ENCODE results near the gene ANKFN1. TPM values are rescaled to one million over a fixed set of nuclear protein-coding genes. Genes with fewer than 3 reads are reported as not detected.

Gene ANKFN1
- total RNA-seq, 1 experiment from 2014 or later = not detected

GRCh38 chr17:56176091-56176490, 22.8 kb downstream of the ANKFN1 start:
- no peak overlapping the region for H3K9ac ChIP-seq (ENCODE audit: extremely low read depth, insufficient read length, low read length)
- Mint-ChIP-seq H3K4me1 (peaks cover 11 to 23% of the 10 kb centered on the region in 2 experiments), H3K27me3 (ENCODE audit: low read depth) (no peaks in the 10 kb centered on the region), H3K36me3 (ENCODE audit: insufficient read depth in 1 of 3, low read depth in 3 of 3) (no peaks in the 10 kb centered on the region), H3K4me3 (no peak overlapping the region), H3K27ac (peak overlapping the region in 1 of 3 experiments; percentile 40; a peak in 1 of 7 replicates), H3K9me3 (no peaks in the 10 kb centered on the region)
- H3K27ac ChIP-seq (ENCODE audit: insufficient read length, low read depth, low read length) = no peak overlapping the region
- no peak overlapping the region for H3K23ac ChIP-seq (ENCODE audit: insufficient read length, low read depth, low read length)
- no peak overlapping the region for H2AFZ ChIP-seq (ENCODE audit: low read length)
- H3T11ph ChIP-seq (ENCODE audit: low read length) = no peak overlapping the region
- no peaks in the 10 kb centered on the region; the same call in 1 of the 2 replicates for H3K4me1 ChIP-seq (ENCODE audit: insufficient read depth, low read length)
- H4K20me1 ChIP-seq (ENCODE audit: control insufficient read depth, insufficient read depth, insufficient read length) = no peaks in the 10 kb centered on the region
- no peaks in the 10 kb centered on the region for H3K9me3 ChIP-seq (ENCODE audit: control insufficient read depth, low read depth, low read length)
- no peak for DNase-seq
- no peak overlapping the region for H2BK12ac ChIP-seq (ENCODE audit: insufficient read length, low read depth, low read length)
- H2BK20ac ChIP-seq (ENCODE audit: low read depth, low read length, poor library complexity, severe bottlenecking) = no peak overlapping the region
- H2BK5ac ChIP-seq (ENCODE audit: insufficient read length, low read length) = no peak overlapping the region
- H3K56ac ChIP-seq (ENCODE audit: insufficient read length, low read depth, low read length) = no peak overlapping the region
- H3K4ac ChIP-seq (ENCODE audit: low read depth, low read length) = no peak overlapping the region
- no peak overlapping the region for H2BK15ac ChIP-seq (ENCODE audit: low read depth, low read length)
- no peaks in the 10 kb centered on the region for H3K23me2 ChIP-seq (ENCODE audit: insufficient read length, low read depth, low read length, poor library complexity, severe bottlenecking)
- H3K27me3 ChIP-seq (ENCODE audit: insufficient read depth, low read length) = no peaks in the 10 kb centered on the region
- no peak overlapping the region for H2AK5ac ChIP-seq (ENCODE audit: insufficient read length, low read length)
- H3K4me2 ChIP-seq (ENCODE audit: insufficient read depth, insufficient read length, low read length) = no peak overlapping the region
- H4K91ac ChIP-seq (ENCODE audit: insufficient read length, low read depth, low read length) = no peak overlapping the region
- no peak overlapping the region for H4K8ac ChIP-seq (replicated peaks; ENCODE audit: insufficient read length, low read depth, low read length)
- no peak overlapping the region for H2BK120ac ChIP-seq (ENCODE audit: low read depth, low read length, poor library complexity, severe bottlenecking)
- no peaks in the 10 kb centered on the region for H3K79me2 ChIP-seq (ENCODE audit: insufficient read depth, low read length)
- no CpG with 5 or more reads among the region's 4 CpGs for WGBS (ENCODE audit: extremely low coverage, insufficient read length, low lambda C conversion rate)
- H4K5ac ChIP-seq (ENCODE audit: insufficient read length, low read depth, low read length) = no peak overlapping the region
- H3K14ac ChIP-seq (ENCODE audit: insufficient read depth, low read length) = no peak overlapping the region
- no peak for TF ChIP-seq CTCF (conservative IDR thresholded peaks at IDR 0.05)
- H3K18ac ChIP-seq (ENCODE audit: insufficient read length, low read depth, low read length) = no peak overlapping the region
- H3K79me1 ChIP-seq (ENCODE audit: insufficient read depth, low read depth, low read length, poor library complexity, severe bottlenecking) = no peaks in the 10 kb centered on the region
